SK-N-MC (cell line): ENCODE data around the gene GK.

Experiments used
- EZH2 ChIP-seq: fragments of 200-600 bp; sonication (generic); IDR thresholded peaks from one replicate; pipeline ENCODE4 v1.6.1; 2017; ENCODE audit warnings: antibody characterized with exemption
- POLR2AphosphoS5 ChIP-seq: IDR thresholded peaks from 2 replicates; pipeline ENCODE4 v1.6.1; 2012; ENCODE audit warnings: mild to moderate bottlenecking, low read depth, low read length, borderline replicate concordance

DNA sequence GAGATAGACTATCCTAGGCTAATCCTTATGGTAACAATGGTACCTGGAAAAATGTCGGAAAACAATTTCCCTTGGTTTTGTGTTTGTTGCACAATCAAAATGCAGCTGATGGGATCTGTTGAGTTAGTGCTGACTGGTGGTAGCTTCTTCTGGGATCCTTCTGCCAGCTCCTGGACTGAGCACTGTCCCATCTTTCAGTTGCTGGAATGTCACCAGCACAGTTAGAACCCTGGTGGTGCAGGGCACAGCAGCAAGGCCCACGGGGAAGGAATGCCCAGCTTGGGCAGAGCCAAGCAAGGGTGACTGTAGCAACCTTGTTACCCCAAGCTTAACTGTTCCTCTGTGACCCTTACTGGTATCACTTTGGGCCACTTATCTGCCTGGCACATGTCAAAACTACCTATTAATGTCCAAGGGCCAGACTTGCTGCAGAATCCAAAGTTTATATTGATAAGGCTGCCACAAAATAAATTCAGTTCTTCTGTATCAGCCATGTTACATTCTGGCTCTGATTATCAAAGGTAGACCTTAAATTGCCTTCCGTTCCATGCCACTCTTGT lies 53.1 kb downstream of the GK start:
- TF ChIP-seq POLR2AphosphoS5 (no peak), EZH2 (no peak)
